A549 (cell line): Measurements from ENCODE around the gene FMNL3.

Experiments used
- CBX2 ChIP-seq: fragments of 200-600 bp; sonication (generic); IDR thresholded peaks from 2 replicates; pipeline ENCODE4 v1.6.1; 2016; ENCODE audit warnings: low read depth, mild to moderate bottlenecking, borderline replicate concordance
- CHD2 ChIP-seq: fragments of 150-350 bp; IDR thresholded peaks from 2 replicates; pipeline ENCODE4 v1.6.1; 2014; ENCODE audit warnings: low read length; ENCODE audit not compliant: partially characterized antibody
- EP300 ChIP-seq, 2 experiments: fragments of >200 bp; sonication (Bioruptor Twin); formaldehyde crosslinking; IDR thresholded peaks; 2 replicates in 1 of 2; 3 replicates in 1 of 2; pipeline ENCODE4 v1.6.1; 2016 to 2017
- JUN ChIP-seq, 2 experiments: fragments of >200 bp; sonication (Bioruptor Twin); formaldehyde crosslinking; IDR thresholded peaks; 2 replicates in 1 of 2; 3 replicates in 1 of 2; pipeline ENCODE4 v1.6.1; 2016 to 2017
- POLR2A ChIP-seq: IDR thresholded peaks from 2 replicates; pipeline ENCODE4 v1.6.1; 2012; ENCODE audit warnings: mild to moderate bottlenecking, low read length
- REST ChIP-seq: fragments of 200-600 bp; sonication (generic); IDR thresholded peaks from 2 replicates; pipeline ENCODE4 v1.6.1; 2016; ENCODE audit warnings: antibody characterized with exemption, mild to moderate bottlenecking, moderate library complexity
- SMC3 ChIP-seq: fragments of >200 bp; sonication (Bioruptor Twin); formaldehyde crosslinking; IDR thresholded peaks from 3 replicates; pipeline ENCODE4 v1.6.1; 2018; ENCODE audit warnings: inconsistent platforms
- USF2 ChIP-seq: fragments of 450-650 bp; IDR thresholded peaks from 2 replicates; pipeline ENCODE4 v1.6.1; 2014; ENCODE audit warnings: antibody characterized with exemption
- ZFP36 ChIP-seq: fragments of 450-650 bp; IDR thresholded peaks from 2 replicates; pipeline ENCODE4 v1.6.1; 2014; ENCODE audit warnings: borderline replicate concordance; ENCODE audit not compliant: partially characterized antibody
- TF ChIP-seq, protein P1 (sequence below): fragments of >200 bp; sonication (Bioruptor Twin); formaldehyde crosslinking; IDR thresholded peaks from 3 replicates; pipeline ENCODE4 v1.5.1; 2016
- TF ChIP-seq, protein P2 (sequence below): IDR thresholded peaks from 2 replicates; pipeline ENCODE4 v1.6.1; 2012
- TF ChIP-seq, protein P3 (sequence below): fragments of 150-350 bp; IDR thresholded peaks from 2 replicates; pipeline ENCODE4 v1.6.1; 2014; ENCODE audit warnings: low read depth, mild to moderate bottlenecking, low read length

DNA sequence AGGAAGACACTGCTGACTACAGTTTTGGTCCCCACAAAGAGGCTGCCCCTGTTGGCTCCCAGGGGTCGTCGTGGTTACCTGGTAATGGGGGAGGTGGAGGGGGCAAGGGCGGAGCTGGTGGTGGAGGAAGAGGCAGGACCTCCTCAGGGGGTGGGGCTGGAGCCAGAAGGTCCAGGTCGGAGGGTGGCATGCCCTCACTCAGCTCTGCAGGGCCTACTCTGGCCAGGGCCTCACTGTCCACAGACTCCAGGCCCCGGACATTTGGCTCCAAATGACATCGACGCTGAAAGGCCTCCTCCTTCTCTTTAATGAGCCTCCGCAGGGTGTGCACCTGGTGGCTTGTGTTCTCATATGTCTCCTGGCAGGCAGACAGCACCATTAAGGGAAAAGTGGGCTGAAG, 55.4 kb downstream of the FMNL3 start:
- TF ChIP-seq, protein P1, sequence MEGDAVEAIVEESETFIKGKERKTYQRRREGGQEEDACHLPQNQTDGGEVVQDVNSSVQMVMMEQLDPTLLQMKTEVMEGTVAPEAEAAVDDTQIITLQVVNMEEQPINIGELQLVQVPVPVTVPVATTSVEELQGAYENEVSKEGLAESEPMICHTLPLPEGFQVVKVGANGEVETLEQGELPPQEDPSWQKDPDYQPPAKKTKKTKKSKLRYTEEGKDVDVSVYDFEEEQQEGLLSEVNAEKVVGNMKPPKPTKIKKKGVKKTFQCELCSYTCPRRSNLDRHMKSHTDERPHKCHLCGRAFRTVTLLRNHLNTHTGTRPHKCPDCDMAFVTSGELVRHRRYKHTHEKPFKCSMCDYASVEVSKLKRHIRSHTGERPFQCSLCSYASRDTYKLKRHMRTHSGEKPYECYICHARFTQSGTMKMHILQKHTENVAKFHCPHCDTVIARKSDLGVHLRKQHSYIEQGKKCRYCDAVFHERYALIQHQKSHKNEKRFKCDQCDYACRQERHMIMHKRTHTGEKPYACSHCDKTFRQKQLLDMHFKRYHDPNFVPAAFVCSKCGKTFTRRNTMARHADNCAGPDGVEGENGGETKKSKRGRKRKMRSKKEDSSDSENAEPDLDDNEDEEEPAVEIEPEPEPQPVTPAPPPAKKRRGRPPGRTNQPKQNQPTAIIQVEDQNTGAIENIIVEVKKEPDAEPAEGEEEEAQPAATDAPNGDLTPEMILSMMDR = no peak
- no peak for TF ChIP-seq JUN (IDR thresholded peaks at IDR 0.05)
- no peak for TF ChIP-seq POLR2A
- TF ChIP-seq, protein P2, sequence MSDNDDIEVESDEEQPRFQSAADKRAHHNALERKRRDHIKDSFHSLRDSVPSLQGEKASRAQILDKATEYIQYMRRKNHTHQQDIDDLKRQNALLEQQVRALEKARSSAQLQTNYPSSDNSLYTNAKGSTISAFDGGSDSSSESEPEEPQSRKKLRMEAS = no peak
- no peak for TF ChIP-seq USF2
- TF ChIP-seq ZFP36 = no peak
- no peak for TF ChIP-seq REST
- TF ChIP-seq CBX2 = no peak
- no peak for TF ChIP-seq SMC3
- no peak for TF ChIP-seq CHD2
- TF ChIP-seq, protein P3, sequence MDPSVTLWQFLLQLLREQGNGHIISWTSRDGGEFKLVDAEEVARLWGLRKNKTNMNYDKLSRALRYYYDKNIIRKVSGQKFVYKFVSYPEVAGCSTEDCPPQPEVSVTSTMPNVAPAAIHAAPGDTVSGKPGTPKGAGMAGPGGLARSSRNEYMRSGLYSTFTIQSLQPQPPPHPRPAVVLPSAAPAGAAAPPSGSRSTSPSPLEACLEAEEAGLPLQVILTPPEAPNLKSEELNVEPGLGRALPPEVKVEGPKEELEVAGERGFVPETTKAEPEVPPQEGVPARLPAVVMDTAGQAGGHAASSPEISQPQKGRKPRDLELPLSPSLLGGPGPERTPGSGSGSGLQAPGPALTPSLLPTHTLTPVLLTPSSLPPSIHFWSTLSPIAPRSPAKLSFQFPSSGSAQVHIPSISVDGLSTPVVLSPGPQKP = no peak
- no peak for TF ChIP-seq EP300 (IDR thresholded peaks at IDR 0.05)
